Suprapubic skin (tissue), 4 donors: ENCODE measurements around the gene MMAB. TPM values are rescaled to one million over a fixed set of nuclear protein-coding genes. Genes with fewer than 3 reads are reported as not detected.

Source experiments
- DNase-seq, 2 donors: peaks; one replicate each; pipeline ENCODE4 v3.0.0-alpha.2; 2019; ENCODE audit warnings: low spot score in 2 of 2
- H3K27ac ChIP-seq: fragments of 200-600 bp; sonication (generic); one replicate; pipeline ENCODE4 v1.5.1; 2019
- H3K27me3 ChIP-seq: fragments of 200-600 bp; sonication (generic); one replicate; pipeline ENCODE4 v1.5.1; 2019
- H3K36me3 ChIP-seq: fragments of 200-600 bp; sonication (generic); one replicate; pipeline ENCODE4 v1.5.1; 2019
- H3K4me1 ChIP-seq: fragments of 200-600 bp; sonication (generic); one replicate; pipeline ENCODE4 v1.5.1; 2019
- H3K4me3 ChIP-seq: fragments of 200-600 bp; sonication (generic); one replicate; pipeline ENCODE4 v1.5.1; 2019; ENCODE audit warnings: mild to moderate bottlenecking
- H3K9me3 ChIP-seq: fragments of 200-600 bp; sonication (generic); one replicate; pipeline ENCODE4 v1.5.1; 2019
- CTCF ChIP-seq, 2 donors: fragments of 200-600 bp in 1 of 2; fragments of 450-650 bp in 1 of 2; sonication (generic) in 1 of 2; IDR thresholded peaks; one replicate each; pipeline ENCODE4 v1.5.1; 2016 to 2019; ENCODE audit warnings: antibody characterized with exemption in 2 of 2, mild to moderate bottlenecking in 1 of 2, moderate library complexity in 1 of 2
- EP300 ChIP-seq: sonication (generic); formaldehyde crosslinking; IDR thresholded peaks from one replicate; pipeline ENCODE4 v1.6.1; 2017; ENCODE audit warnings: antibody characterized with exemption
- POLR2A ChIP-seq, 2 donors: fragments of 450-650 bp; IDR thresholded peaks; one replicate each; pipeline ENCODE4 v1.6.1; 2017; ENCODE audit warnings: antibody characterized with exemption in 2 of 2, mild to moderate bottlenecking in 2 of 2, moderate library complexity in 2 of 2
- POLR2AphosphoS5 ChIP-seq, 3 donors: sonication (generic); formaldehyde crosslinking; IDR thresholded peaks; one replicate each; pipeline ENCODE4 v1.6.1; 2017; ENCODE audit warnings: antibody characterized with exemption in 3 of 3
- WGBS: methylation state at CpG from one replicate; pipeline ENCODE4 v1.1.5; 2018; 5-methylcytosine and 5-hydroxymethylcytosine counted together
- total RNA-seq, 4 donors: library from RNA; depleted of rRNA; stranded (reverse); fragments of >200 nt; gene quantifications; one replicate each; pipeline ENCODE4 v1.1.0, GENCODE V29; 2016

MMAB gene
- total RNA-seq, 4 donors from 2014 or later, result 17.1 to 37.2 (median 24.5) TPM

- no peak overlapping the region for H3K27ac ChIP-seq
- no peak for DNase-seq
- 100% methylated on average over 4 of the region's 10 CpGs for WGBS
- no peak overlapping the region for H3K4me3 ChIP-seq
- no peak for TF ChIP-seq POLR2A (IDR thresholded peaks at IDR 0.05)
- TF ChIP-seq CTCF (IDR thresholded peaks at IDR 0.05), result no peak
- TF ChIP-seq EP300, result no peak
- no peak for TF ChIP-seq POLR2AphosphoS5 (IDR thresholded peaks at IDR 0.05)
- H3K4me1 ChIP-seq, result no peaks in the 10 kb centered on the region
- H3K9me3 ChIP-seq, result no peaks in the 10 kb centered on the region
- H3K27me3 ChIP-seq, result no peaks in the 10 kb centered on the region
- H3K36me3 ChIP-seq, result peaks cover 92% of the 10 kb centered on the region
These were observed 11.6 kb downstream of the MMAB start for GRCh38 chr12:109561711-109562030.

DNA sequence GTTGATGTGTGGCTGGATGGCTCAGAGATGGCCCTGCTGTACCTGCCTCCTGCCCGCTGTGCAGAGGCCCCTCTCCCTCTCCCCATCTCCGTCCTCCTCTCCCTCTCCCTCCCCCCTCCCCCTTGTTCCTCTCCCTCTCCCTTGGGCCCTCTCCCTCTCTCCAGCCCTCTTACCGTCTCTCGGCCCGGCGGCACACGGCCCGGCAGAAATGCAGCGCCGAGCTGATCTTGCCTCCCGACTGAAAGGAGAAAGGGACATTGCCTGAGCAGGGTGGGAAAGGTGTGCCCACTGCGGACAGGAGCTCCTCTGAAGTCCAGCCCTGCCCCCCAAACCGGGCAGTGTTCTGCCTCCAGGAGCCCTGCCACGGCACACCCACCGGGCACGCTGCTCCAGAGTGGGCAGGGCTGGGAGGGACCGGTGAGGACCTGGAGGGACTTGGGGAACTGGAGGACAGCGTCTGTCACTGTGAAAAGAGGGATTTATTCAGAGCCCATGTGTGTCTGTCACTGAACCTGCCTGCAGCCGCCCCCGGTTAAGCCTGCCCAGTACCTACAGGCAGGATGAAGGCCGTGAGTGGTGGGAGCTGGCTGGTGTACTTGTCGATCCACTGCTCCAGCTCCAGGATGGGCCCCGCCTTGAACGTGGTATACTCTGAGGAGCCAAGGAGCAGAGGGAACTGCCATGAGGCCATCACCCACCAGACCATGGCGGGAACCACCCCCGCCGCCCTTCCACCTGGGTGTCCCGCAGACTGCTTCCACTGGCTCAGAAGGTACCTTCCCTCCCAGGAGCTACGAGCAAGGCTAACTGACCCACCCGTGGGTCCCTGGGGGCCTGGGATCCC lies 12.2 kb downstream of the MMAB start:
- H3K4me1 ChIP-seq, result no peaks in the 10 kb centered on the region
- H3K27me3 ChIP-seq, result no peaks in the 10 kb centered on the region
- no peak overlapping the region for H3K4me3 ChIP-seq
- no peaks in the 10 kb centered on the region for H3K9me3 ChIP-seq
- no peak for DNase-seq
- H3K27ac ChIP-seq, result no peak overlapping the region
- H3K36me3 ChIP-seq, result peaks cover 90% of the 10 kb centered on the region
- TF ChIP-seq POLR2A (IDR thresholded peaks at IDR 0.05), result no peak
- no peak for TF ChIP-seq CTCF (IDR thresholded peaks at IDR 0.05)
- no peak for TF ChIP-seq EP300
- TF ChIP-seq POLR2AphosphoS5 (IDR thresholded peaks at IDR 0.05), result no peak
- WGBS, result 90% methylated on average over 24 of the region's 30 CpGs

GRCh38 chr12:109559601-109560000 lies 13.7 kb downstream of the MMAB start:
- Histone ChIP-seq H3K27ac (no peak overlapping the region), H3K4me3 (no peak overlapping the region), H3K36me3 (peaks cover 76% of the 10 kb centered on the region), H3K4me1 (peaks cover under 1% of the 10 kb centered on the region), H3K9me3 (no peaks in the 10 kb centered on the region), H3K27me3 (no peaks in the 10 kb centered on the region)
- DNase-seq, result no peak
- TF ChIP-seq POLR2AphosphoS5 (IDR thresholded peaks at IDR 0.05) (no peak), CTCF (IDR thresholded peaks at IDR 0.05) (no peak), EP300 (no peak)
- 93% methylated on average over 5 of the region's 10 CpGs for WGBS

DNA sequence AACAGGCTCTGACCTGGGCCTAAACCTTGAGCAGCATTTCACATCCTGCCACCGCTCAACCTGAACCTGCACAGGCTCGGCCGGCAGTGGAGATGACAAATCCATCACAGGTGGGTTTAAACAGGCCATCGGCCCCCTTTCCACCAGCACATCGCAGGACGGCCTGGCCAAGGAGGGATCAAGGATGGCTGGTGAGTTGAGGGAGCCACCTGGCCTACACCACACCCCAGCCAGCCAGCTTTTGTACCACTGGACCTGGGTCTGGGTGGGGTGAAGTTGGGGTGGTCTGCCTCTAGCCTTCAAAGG lies 14.2 kb downstream of the MMAB start:
- no peak for DNase-seq
- H3K4me1 ChIP-seq, result peaks cover 5% of the 10 kb centered on the region
- peaks cover 72% of the 10 kb centered on the region for H3K36me3 ChIP-seq
- WGBS, result 94% methylated on average over 3 of the region's 6 CpGs
- no peaks in the 10 kb centered on the region for H3K9me3 ChIP-seq
- H3K27ac ChIP-seq, result no peak overlapping the region
- no peak for TF ChIP-seq POLR2A (IDR thresholded peaks at IDR 0.05)
- TF ChIP-seq EP300, result no peak
- TF ChIP-seq POLR2AphosphoS5 (IDR thresholded peaks at IDR 0.05), result no peak
- TF ChIP-seq CTCF (IDR thresholded peaks at IDR 0.05), result no peak
- H3K27me3 ChIP-seq, result no peaks in the 10 kb centered on the region
- no peak overlapping the region for H3K4me3 ChIP-seq

GRCh38 chr12:109558374-109559199 lies 14.7 kb downstream of the MMAB start:
- H3K4me3 ChIP-seq, result no peak overlapping the region
- TF ChIP-seq POLR2A (IDR thresholded peaks at IDR 0.05) (no peak), EP300 (no peak), POLR2AphosphoS5 (IDR thresholded peaks at IDR 0.05) (no peak), CTCF (IDR thresholded peaks at IDR 0.05) (no peak)
- no peak for DNase-seq
- peaks cover 67% of the 10 kb centered on the region for H3K36me3 ChIP-seq
- H3K9me3 ChIP-seq, result no peaks in the 10 kb centered on the region
- WGBS, result 93% methylated on average over 16 of the region's 25 CpGs
- no peaks in the 10 kb centered on the region for H3K27me3 ChIP-seq
- H3K4me1 ChIP-seq, result peaks cover 11% of the 10 kb centered on the region
- no peak overlapping the region for H3K27ac ChIP-seq
